Measurements from ENCODE around the gene UBR3.

- TF ChIP-seq POLR2A (IDR thresholded peaks at IDR 0.05) = no peak
- no peak for TF ChIP-seq CTCF (IDR thresholded peaks at IDR 0.05)
- TF ChIP-seq POLR2AphosphoS5 (IDR thresholded peaks at IDR 0.05) = no peak
Observed at GRCh38 chr2:170026361-170026760, 199.1 kb downstream of the UBR3 start.
